WTC11 (cell line): Measurements from ENCODE around the gene TIMM21. TPM values are rescaled to one million over a fixed set of nuclear protein-coding genes. Genes with fewer than 3 reads are reported as not detected.

ENCODE experiments used
- ATAC-seq: fragments of 200-7000 bp; cut with Tn5 transposase; 2 replicates; pipeline ENCODE4 v1.10.0; 2021; ENCODE audit warnings: mild to moderate bottlenecking, moderate library complexity
- CTCF ChIA-PET: fragments of 300-600 bp; sonication (Branson Sonifier 250); formaldehyde crosslinking; loops from one replicate; lab custom pipeline; 2021; ENCODE audit warnings: antibody characterized with exemption; lab: Charles Lee
- POLR2A ChIA-PET: fragments of 350-600 bp; sonication (Branson Sonifier 250); formaldehyde crosslinking; loops from one replicate; lab custom pipeline; 2021; ENCODE audit warnings: antibody characterized with exemption; lab: Charles Lee
- DNase-seq: peaks from one replicate; pipeline ENCODE4 v3.0.0; 2021; ENCODE audit warnings: low spot score
- H3K27ac Mint-ChIP-seq: 2 replicates; pipeline ENCODE4 v1.8.0; 2021; ENCODE audit warnings: mixed read lengths
- H3K27me3 Mint-ChIP-seq: 2 replicates; pipeline ENCODE4 v1.8.0; 2021; ENCODE audit warnings: low read depth, mild to moderate bottlenecking, moderate library complexity, mixed read lengths
- H3K36me3 Mint-ChIP-seq: 2 replicates; pipeline ENCODE4 v1.8.0; 2021; ENCODE audit warnings: mixed read lengths
- H3K4me1 Mint-ChIP-seq: 2 replicates; pipeline ENCODE4 v1.8.0; 2022; ENCODE audit warnings: mixed read lengths
- H3K4me3 Mint-ChIP-seq: 2 replicates; pipeline ENCODE4 v1.8.0; 2021; ENCODE audit warnings: mild to moderate bottlenecking, moderate library complexity, mixed read lengths
- H3K9me3 Mint-ChIP-seq: 2 replicates; pipeline ENCODE4 v1.8.0; 2021; ENCODE audit warnings: mixed read lengths
- ATF6 ChIP-seq: sonication (generic); formaldehyde crosslinking; IDR thresholded peaks from 2 replicates; pipeline ENCODE4 v1.8.1; 2023; ENCODE audit warnings: mild to moderate bottlenecking, missing genetic modification reagents
- CREB1 ChIP-seq: sonication (generic); formaldehyde crosslinking; IDR thresholded peaks from 2 replicates; pipeline ENCODE4 v1.8.0; 2023; ENCODE audit warnings: mild to moderate bottlenecking, missing genetic modification reagents
- E2F5 ChIP-seq: sonication (generic); formaldehyde crosslinking; IDR thresholded peaks from 2 replicates; pipeline ENCODE4 v1.8.1; 2022; ENCODE audit warnings: mild to moderate bottlenecking, moderate library complexity, missing genetic modification reagents
- ESRRA ChIP-seq: sonication (generic); formaldehyde crosslinking; IDR thresholded peaks from 2 replicates; pipeline ENCODE4 v1.8.1; 2022; ENCODE audit warnings: mild to moderate bottlenecking, missing genetic modification reagents, borderline replicate concordance
- FOXJ3 ChIP-seq: sonication (generic); formaldehyde crosslinking; IDR thresholded peaks from 2 replicates; pipeline ENCODE4 v1.9.0; 2021; ENCODE audit warnings: missing genetic modification reagents, mild to moderate bottlenecking, borderline replicate concordance
- FOXP4 ChIP-seq: sonication (generic); formaldehyde crosslinking; IDR thresholded peaks from 2 replicates; pipeline ENCODE4 v1.8.0; 2022; ENCODE audit warnings: mild to moderate bottlenecking, missing genetic modification reagents
- HMGXB4 ChIP-seq: sonication (generic); formaldehyde crosslinking; IDR thresholded peaks from 2 replicates; pipeline ENCODE4 v1.8.1; 2023; ENCODE audit warnings: mild to moderate bottlenecking, moderate library complexity, missing genetic modification reagents
- MAX ChIP-seq: sonication (generic); formaldehyde crosslinking; IDR thresholded peaks from 2 replicates; pipeline ENCODE4 v1.8.0; 2022; ENCODE audit warnings: mild to moderate bottlenecking, missing genetic modification reagents
- NFATC4 ChIP-seq: fragments of 250-450 bp; sonication (Bioruptor Pico); IDR thresholded peaks from 2 replicates; pipeline ENCODE4 v1.9.0; 2021; ENCODE audit warnings: mild to moderate bottlenecking
- PREB ChIP-seq: sonication (generic); formaldehyde crosslinking; IDR thresholded peaks from 2 replicates; pipeline ENCODE4 v1.8.1; 2022; ENCODE audit warnings: mild to moderate bottlenecking, missing genetic modification reagents, moderate library complexity, borderline replicate concordance
- PRRX2 ChIP-seq: fragments of 250-450 bp; sonication (Bioruptor Pico); IDR thresholded peaks from 2 replicates; pipeline ENCODE4 v1.8.0; 2021; ENCODE audit warnings: mild to moderate bottlenecking
- RELA ChIP-seq: sonication (generic); formaldehyde crosslinking; IDR thresholded peaks from 2 replicates; pipeline ENCODE4 v1.8.1; 2022; ENCODE audit warnings: missing genetic modification reagents, mild to moderate bottlenecking, borderline replicate concordance
- ZNF232 ChIP-seq: sonication (generic); formaldehyde crosslinking; IDR thresholded peaks from 2 replicates; pipeline ENCODE4 v1.8.0; 2022; ENCODE audit warnings: mild to moderate bottlenecking, missing genetic modification reagents
- ZNF281 ChIP-seq: sonication (generic); formaldehyde crosslinking; IDR thresholded peaks from 2 replicates; pipeline ENCODE4 v1.8.0; 2023; ENCODE audit warnings: mild to moderate bottlenecking, missing genetic modification reagents
- ZNF396 ChIP-seq: fragments of 250-450 bp; sonication (Bioruptor Pico); IDR thresholded peaks from 2 replicates; pipeline ENCODE4 v1.8.0; 2021; ENCODE audit warnings: mild to moderate bottlenecking, moderate library complexity, borderline replicate concordance
- ZNF671 ChIP-seq: fragments of 250-450 bp; sonication (Bioruptor Pico); IDR thresholded peaks from 2 replicates; pipeline ENCODE4 v1.8.0; 2021; ENCODE audit warnings: mild to moderate bottlenecking
- ZSCAN18 ChIP-seq: fragments of 250-450 bp; sonication (Bioruptor Pico); IDR thresholded peaks from 2 replicates; pipeline ENCODE4 v2.1.2; 2022; ENCODE audit warnings: mild to moderate bottlenecking, moderate library complexity
- total RNA-seq: library from RNA; stranded (reverse); gene quantifications from 3 replicates; pipeline ENCODE4 v1.2.3, GENCODE V29; 2021

TIMM21 gene
- total RNA-seq, 1 experiment from 2014 or later, result 47.7 TPM

- no peak for TF ChIP-seq ATF6 (CRISPR knock-in tag)
These were observed 34.6 kb upstream of the TIMM21 start (continued) for GRCh38 chr18:74113711-74114110.

GRCh38 chr18:74114116-74114515 is 34.2 kb upstream of the TIMM21 start:
- H3K27me3 Mint-ChIP-seq, result peaks cover 4% of the 10 kb centered on the region; the same call in 1 of the 2 replicates
- ChIA-PET CTCF (interaction anchor here (0.7 to 5.8 kb wide), 4 partner anchors 31 to 74 kb away, joined by 3 to 52 read pairs (median 3); no protein-coding TSS in a partner anchor), POLR2A (no interaction called here)
- no peak overlapping the region for H3K4me3 Mint-ChIP-seq
- H3K27ac Mint-ChIP-seq, result no peak overlapping the region
- H3K9me3 Mint-ChIP-seq, result peaks cover 40% of the 10 kb centered on the region
- DNase-seq, result no peak
- peaks cover 26% of the 10 kb centered on the region for H3K36me3 Mint-ChIP-seq
- no peak for TF ChIP-seq ZNF281 (CRISPR knock-in tag)
- no peak for TF ChIP-seq MAX (CRISPR knock-in tag)
- TF ChIP-seq ZNF232 (CRISPR knock-in tag), result no peak
- TF ChIP-seq ESRRA (CRISPR knock-in tag), result no peak
- no peak for TF ChIP-seq HMGXB4
- TF ChIP-seq ZNF396 (CRISPR knock-in tag), result no peak
- TF ChIP-seq RELA, result no peak
- no peak for TF ChIP-seq FOXP4 (CRISPR knock-in tag)
- TF ChIP-seq E2F5 (CRISPR knock-in tag), result no peak
- TF ChIP-seq PRRX2 (CRISPR knock-in tag), result no peak
- no peak for TF ChIP-seq FOXJ3 (CRISPR knock-in tag)
- TF ChIP-seq ZNF671 (CRISPR knock-in tag), result no peak
- TF ChIP-seq ZSCAN18, result no peak
- no peak for TF ChIP-seq CREB1 (CRISPR knock-in tag)
- TF ChIP-seq NFATC4 (CRISPR knock-in tag), result no peak
- no peak for TF ChIP-seq PREB
- peaks cover 33% of the 10 kb centered on the region for H3K4me1 Mint-ChIP-seq
- no peak for ATAC-seq
